ENCODE measurements around the gene C16orf95. TPM values are rescaled to one million over a fixed set of nuclear protein-coding genes. Genes with fewer than 3 reads are reported as not detected.

The C16orf95 gene
- total and polyA plus RNA-seq, 2 donors (not counting 1 experiment from before 2014, with no cell fraction given), result 1.5 to 2.5 TPM

DNA sequence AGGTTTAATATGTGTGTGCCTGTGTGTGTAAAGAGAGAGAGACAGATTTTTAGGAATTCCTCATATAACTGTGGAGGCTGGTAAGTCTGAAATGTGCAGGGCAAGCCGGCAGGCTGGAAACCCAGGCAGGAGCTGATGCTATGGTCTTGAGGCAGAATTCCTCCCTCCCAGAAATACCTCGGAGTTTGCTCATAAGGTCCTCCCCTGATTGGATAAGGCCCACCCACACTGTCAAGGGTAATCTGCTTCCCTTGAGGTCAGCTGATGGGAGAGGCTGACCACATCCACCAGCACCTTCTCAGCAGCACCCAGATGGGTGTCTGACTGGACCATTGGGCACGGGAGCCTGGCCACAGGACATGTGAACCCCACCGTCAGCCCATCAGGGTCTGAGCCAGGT, 42.4 kb downstream of the C16orf95 start:
- no peak overlapping the region for H3K27ac ChIP-seq (ENCODE audit: low read length in 2 of 2)
- CTCF ChIA-PET, result no interaction called here
- no peak overlapping the region for H3K9ac ChIP-seq (ENCODE audit: low read length)
- WGBS (ENCODE audit: insufficient coverage), result 84% methylated on average over 3 of the region's 4 CpGs
- H3K36me3 ChIP-seq (replicated peaks in 1 of 2; ENCODE audit: control extremely low read depth in 1 of 2, control insufficient read depth in 1 of 2, extremely low read depth in 1 of 2, insufficient read depth in 2 of 2, low read length in 1 of 2), result no peaks in the 10 kb centered on the region
- no peak for TF ChIP-seq EZH2 (IDR thresholded peaks at IDR 0.05; ENCODE audit: borderline replicate concordance, insufficient read depth, low read depth, low read length, poor library complexity, severe bottlenecking)
- TF ChIP-seq, protein P1, sequence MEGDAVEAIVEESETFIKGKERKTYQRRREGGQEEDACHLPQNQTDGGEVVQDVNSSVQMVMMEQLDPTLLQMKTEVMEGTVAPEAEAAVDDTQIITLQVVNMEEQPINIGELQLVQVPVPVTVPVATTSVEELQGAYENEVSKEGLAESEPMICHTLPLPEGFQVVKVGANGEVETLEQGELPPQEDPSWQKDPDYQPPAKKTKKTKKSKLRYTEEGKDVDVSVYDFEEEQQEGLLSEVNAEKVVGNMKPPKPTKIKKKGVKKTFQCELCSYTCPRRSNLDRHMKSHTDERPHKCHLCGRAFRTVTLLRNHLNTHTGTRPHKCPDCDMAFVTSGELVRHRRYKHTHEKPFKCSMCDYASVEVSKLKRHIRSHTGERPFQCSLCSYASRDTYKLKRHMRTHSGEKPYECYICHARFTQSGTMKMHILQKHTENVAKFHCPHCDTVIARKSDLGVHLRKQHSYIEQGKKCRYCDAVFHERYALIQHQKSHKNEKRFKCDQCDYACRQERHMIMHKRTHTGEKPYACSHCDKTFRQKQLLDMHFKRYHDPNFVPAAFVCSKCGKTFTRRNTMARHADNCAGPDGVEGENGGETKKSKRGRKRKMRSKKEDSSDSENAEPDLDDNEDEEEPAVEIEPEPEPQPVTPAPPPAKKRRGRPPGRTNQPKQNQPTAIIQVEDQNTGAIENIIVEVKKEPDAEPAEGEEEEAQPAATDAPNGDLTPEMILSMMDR (IDR thresholded peaks at IDR 0.05), result no peak
- no peak overlapping the region for H3K4me3 Mint-ChIP-seq
- H2AFZ ChIP-seq (ENCODE audit: insufficient read depth, low read depth, low read length, poor library complexity, severe bottlenecking), result no peak overlapping the region
- H3K27me3 Mint-ChIP-seq, result peaks cover 11% of the 10 kb centered on the region
- H3K79me2 ChIP-seq (ENCODE audit: control insufficient read depth, insufficient read depth, low read length), result no peaks in the 10 kb centered on the region
- H3K4me1 ChIP-seq (ENCODE audit: control insufficient read depth in 2 of 2, insufficient read depth in 2 of 2, low read length in 2 of 2), result no peaks in the 10 kb centered on the region
- H3K4me2 ChIP-seq (replicated peaks; ENCODE audit: low read depth, low read length, poor library complexity, severe bottlenecking), result no peak overlapping the region
- H3K9me3 Mint-ChIP-seq (ENCODE audit: insufficient read depth), result no peaks in the 10 kb centered on the region
- intact Hi-C loops (cut with micrococcal nuclease), result no loop called here
- no peak overlapping the region for H3K27ac Mint-ChIP-seq
- no peaks in the 10 kb centered on the region for H3K4me1 Mint-ChIP-seq
- no peak for DNase-seq
- ATAC-seq (ENCODE audit: low read depth), result no peak
- H4K20me1 ChIP-seq (ENCODE audit: control insufficient read depth, insufficient read depth, low read length, poor library complexity, severe bottlenecking), result no peaks in the 10 kb centered on the region
- peaks cover 0 to 3% (median 0%) of the 10 kb centered on the region in 4 experiments for H3K27me3 ChIP-seq (replicated peaks in 1 of 4; ENCODE audit: control extremely low read depth in 1 of 4, control insufficient read depth in 3 of 4, insufficient read depth in 4 of 4, low read length in 3 of 4)
- H3K9me3 ChIP-seq (ENCODE audit: control extremely low read depth in 1 of 3, control insufficient read depth in 2 of 3, insufficient read depth in 1 of 3, low read length in 2 of 3), result peaks cover 0 to 2% (median under 1%) of the 10 kb centered on the region in 3 donors
- no peak overlapping the region for H3K4me3 ChIP-seq (ENCODE audit: control extremely low read depth in 1 of 5, extremely low read depth in 1 of 5, insufficient read depth in 1 of 5, low read depth in 2 of 5, low read length in 4 of 5)
- POLR2A ChIA-PET, result no interaction called here

DNA sequence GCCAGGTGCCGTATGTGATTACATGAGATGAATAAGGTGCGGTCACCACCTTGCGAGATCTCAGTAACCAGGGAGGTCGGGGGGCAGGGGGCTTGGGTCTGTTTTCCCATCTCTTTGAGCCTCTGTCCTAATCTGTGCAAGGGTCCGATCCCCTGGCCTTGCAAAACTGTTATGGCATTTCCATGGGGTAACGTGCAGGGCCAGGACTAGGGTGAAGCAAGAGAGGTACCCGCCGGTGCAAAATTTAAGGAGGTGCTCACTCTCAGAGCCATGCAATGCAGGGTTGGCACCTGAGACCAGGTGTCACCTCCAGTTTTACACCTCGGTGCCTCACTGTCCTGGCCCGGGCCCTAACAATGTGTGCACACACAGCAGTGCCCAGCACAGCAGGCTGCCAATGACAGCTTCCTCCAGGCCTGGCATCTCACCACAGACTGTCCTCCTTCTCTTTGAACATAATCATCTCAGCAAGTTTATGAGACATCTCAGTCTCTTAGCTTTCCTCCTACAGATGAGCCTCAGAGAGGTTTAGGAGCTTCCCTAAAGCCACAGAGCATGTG, 43.6 kb downstream of the C16orf95 start:
- TF ChIP-seq EZH2 (IDR thresholded peaks at IDR 0.05; ENCODE audit: borderline replicate concordance, insufficient read depth, low read depth, low read length, poor library complexity, severe bottlenecking), result no peak
- TF ChIP-seq, protein P1 (IDR thresholded peaks at IDR 0.05), result no peak
- Histone ChIP-seq H3K4me3 (ENCODE audit: control extremely low read depth in 1 of 5, extremely low read depth in 1 of 5, insufficient read depth in 1 of 5, low read depth in 2 of 5, low read length in 4 of 5) (no peak overlapping the region), H3K36me3 (replicated peaks in 1 of 2; ENCODE audit: control extremely low read depth in 1 of 2, control insufficient read depth in 1 of 2, extremely low read depth in 1 of 2, insufficient read depth in 2 of 2, low read length in 1 of 2) (no peaks in the 10 kb centered on the region), H3K4me2 (replicated peaks; ENCODE audit: low read depth, low read length, poor library complexity, severe bottlenecking) (no peak overlapping the region), H4K20me1 (ENCODE audit: control insufficient read depth, insufficient read depth, low read length, poor library complexity, severe bottlenecking) (no peaks in the 10 kb centered on the region), H2AFZ (ENCODE audit: insufficient read depth, low read depth, low read length, poor library complexity, severe bottlenecking) (no peak overlapping the region), H3K79me2 (ENCODE audit: control insufficient read depth, insufficient read depth, low read length) (no peaks in the 10 kb centered on the region), H3K9me3 (ENCODE audit: control extremely low read depth in 1 of 3, control insufficient read depth in 2 of 3, insufficient read depth in 1 of 3, low read length in 2 of 3) (peaks cover 0 to 11% (median 3%) of the 10 kb centered on the region in 3 donors), H3K9ac (ENCODE audit: low read length) (no peak overlapping the region), H3K4me1 (ENCODE audit: control insufficient read depth in 2 of 2, insufficient read depth in 2 of 2, low read length in 2 of 2) (no peaks in the 10 kb centered on the region), H3K27ac (ENCODE audit: low read length in 2 of 2) (no peak overlapping the region), H3K27me3 (replicated peaks in 1 of 4; ENCODE audit: control extremely low read depth in 1 of 4, control insufficient read depth in 3 of 4, insufficient read depth in 4 of 4, low read length in 3 of 4) (peaks cover 0 to 3% (median 0%) of the 10 kb centered on the region in 4 experiments)
- CTCF ChIA-PET, result no interaction called here
- Mint-ChIP-seq H3K4me3 (no peak overlapping the region), H3K27me3 (peaks cover 12% of the 10 kb centered on the region), H3K27ac (no peak overlapping the region), H3K9me3 (ENCODE audit: insufficient read depth) (peaks cover 5% of the 10 kb centered on the region), H3K4me1 (no peaks in the 10 kb centered on the region)
- DNase-seq (no peak), ATAC-seq (ENCODE audit: low read depth) (no peak)
- WGBS (ENCODE audit: insufficient coverage), result 96% methylated on average over 9 of the region's 10 CpGs
- intact Hi-C loops (cut with micrococcal nuclease), result no loop called here
- POLR2A ChIA-PET, result no interaction called here

Data from B cell (primary cell).